ENCODE results near the gene DTNB.

Gene DTNB

DNA sequence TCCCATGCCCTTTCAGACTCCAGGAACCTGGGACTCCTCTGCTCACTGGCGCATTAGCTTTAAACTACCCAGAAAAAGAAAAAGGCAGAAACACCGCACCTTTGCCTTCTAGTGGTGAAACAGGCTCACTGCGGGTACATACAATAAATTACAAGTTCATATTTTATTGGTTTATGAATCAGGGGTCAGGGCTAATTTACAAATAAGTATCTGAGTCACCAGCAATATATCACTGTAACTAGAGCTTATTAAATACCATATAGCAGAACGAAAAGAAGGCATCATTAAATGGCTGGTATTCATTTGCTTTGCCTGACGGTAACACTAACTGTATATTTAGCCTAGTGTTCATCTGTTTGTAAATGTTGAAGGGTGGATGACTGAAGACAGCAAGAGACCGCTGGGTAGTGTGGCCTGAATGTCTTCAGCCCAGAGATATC, 26.9 kb upstream of the DTNB start:
- Histone ChIP-seq H3K36me3 (no peaks in the 10 kb centered on the region), H3K27ac (no peak overlapping the region), H3K4me3 (ENCODE audit: low read depth, low read length) (no peak overlapping the region), H3K9me3 (ENCODE audit: severe bottlenecking) (peaks cover 4% of the 10 kb centered on the region), H3K27me3 (ENCODE audit: insufficient read depth, low read depth, severe bottlenecking) (no peaks in the 10 kb centered on the region)
- peak; percentile 40 for DNase-seq
- TF ChIP-seq, protein P1, sequence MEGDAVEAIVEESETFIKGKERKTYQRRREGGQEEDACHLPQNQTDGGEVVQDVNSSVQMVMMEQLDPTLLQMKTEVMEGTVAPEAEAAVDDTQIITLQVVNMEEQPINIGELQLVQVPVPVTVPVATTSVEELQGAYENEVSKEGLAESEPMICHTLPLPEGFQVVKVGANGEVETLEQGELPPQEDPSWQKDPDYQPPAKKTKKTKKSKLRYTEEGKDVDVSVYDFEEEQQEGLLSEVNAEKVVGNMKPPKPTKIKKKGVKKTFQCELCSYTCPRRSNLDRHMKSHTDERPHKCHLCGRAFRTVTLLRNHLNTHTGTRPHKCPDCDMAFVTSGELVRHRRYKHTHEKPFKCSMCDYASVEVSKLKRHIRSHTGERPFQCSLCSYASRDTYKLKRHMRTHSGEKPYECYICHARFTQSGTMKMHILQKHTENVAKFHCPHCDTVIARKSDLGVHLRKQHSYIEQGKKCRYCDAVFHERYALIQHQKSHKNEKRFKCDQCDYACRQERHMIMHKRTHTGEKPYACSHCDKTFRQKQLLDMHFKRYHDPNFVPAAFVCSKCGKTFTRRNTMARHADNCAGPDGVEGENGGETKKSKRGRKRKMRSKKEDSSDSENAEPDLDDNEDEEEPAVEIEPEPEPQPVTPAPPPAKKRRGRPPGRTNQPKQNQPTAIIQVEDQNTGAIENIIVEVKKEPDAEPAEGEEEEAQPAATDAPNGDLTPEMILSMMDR (IDR thresholded peaks at IDR 0.05; ENCODE audit: low read depth, low read length), result peak; percentile 66

DNA sequence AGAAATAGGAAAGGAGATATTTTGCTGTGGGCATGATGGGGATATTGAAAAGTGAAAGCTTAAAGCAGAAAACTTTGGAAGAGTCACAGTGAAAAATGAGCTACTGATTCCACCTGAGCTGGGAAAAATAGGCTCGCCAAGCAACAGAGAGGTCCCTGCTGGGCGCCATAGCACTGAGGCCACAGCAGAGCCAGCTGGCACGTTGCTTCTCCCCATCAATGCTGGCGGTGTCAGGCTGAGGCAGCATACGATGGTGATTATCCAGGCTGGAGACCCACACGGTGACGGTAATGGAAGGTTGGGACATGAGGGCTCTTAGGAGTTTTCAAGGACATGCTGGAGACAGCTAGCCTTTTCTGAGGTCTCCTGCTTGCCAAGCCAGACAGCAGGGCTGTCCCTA, 25.8 kb upstream of the DTNB start:
- DNase-seq, result no peak
- Histone ChIP-seq H3K9me3 (ENCODE audit: severe bottlenecking) (no peaks in the 10 kb centered on the region), H3K36me3 (no peaks in the 10 kb centered on the region), H3K27ac (no peak overlapping the region), H3K27me3 (ENCODE audit: insufficient read depth, low read depth, severe bottlenecking) (no peaks in the 10 kb centered on the region), H3K4me3 (ENCODE audit: low read depth, low read length) (no peak overlapping the region)
- TF ChIP-seq, protein P1 (IDR thresholded peaks at IDR 0.05; ENCODE audit: low read depth, low read length), result no peak

DNA sequence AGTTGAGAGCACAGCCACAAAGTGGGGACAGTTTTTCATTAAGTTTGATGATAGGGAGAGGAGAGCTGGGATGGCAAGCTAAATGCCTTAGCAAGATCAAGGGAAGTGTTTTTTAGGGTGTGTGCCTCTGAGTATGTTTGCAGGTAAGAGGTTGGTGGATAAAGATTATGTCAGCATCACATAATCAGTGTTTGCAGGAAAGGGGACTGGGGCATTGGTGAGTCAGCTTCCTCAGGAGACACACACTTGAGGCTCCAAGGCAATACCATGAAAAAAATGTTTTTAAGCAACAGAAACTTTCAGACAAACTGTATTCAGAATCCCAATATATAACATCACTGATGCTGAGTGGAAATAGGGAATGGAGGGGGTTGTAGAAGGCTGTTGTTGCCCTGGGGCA, 25.4 kb upstream of the DTNB start:
- no peaks in the 10 kb centered on the region for H3K36me3 ChIP-seq
- DNase-seq, result no peak
- H3K27ac ChIP-seq, result no peak overlapping the region
- TF ChIP-seq, protein P1 (IDR thresholded peaks at IDR 0.05; ENCODE audit: low read depth, low read length), result no peak
- H3K9me3 ChIP-seq (ENCODE audit: severe bottlenecking), result no peaks in the 10 kb centered on the region
- no peak overlapping the region for H3K4me3 ChIP-seq (ENCODE audit: low read depth, low read length)
- no peaks in the 10 kb centered on the region for H3K27me3 ChIP-seq (ENCODE audit: insufficient read depth, low read depth, severe bottlenecking)

DNA sequence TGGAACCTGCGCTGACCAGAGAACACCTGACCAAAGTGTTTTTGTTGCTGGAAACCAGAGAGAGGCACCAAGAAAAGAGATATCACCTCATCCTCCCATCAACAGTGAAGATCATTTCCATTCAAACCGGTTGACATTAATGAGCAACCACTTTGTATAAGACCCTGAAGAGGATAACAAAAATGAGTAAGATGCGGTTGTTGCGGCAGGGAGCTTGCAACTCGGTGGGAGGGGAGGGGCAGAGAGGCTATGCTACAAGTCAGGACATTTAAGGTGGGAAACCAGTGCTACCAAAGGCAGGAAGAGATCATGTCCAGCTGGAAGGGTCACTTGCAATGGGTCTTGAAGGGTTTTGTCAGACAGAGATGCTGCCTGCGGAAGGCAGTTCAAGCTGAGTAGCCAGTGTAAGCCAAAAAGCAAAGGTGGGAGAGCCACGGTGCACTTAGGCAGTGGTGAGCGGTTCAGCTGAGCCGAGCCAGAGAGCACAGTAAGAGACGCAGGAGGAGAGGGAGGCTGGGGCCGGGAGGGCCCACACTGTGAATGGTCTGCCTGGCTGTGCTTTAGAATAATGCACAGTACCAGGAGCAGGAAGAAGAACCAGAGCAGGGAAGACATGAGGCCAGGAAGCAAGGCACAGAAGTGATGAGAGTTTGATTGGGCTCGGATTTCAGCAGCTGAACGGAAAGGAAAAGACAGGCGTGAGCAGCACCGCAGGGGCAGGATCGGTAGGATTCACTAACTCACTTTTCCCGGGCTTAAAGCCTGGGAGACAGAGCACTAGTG, 24.4 kb upstream of the DTNB start:
- Histone ChIP-seq H3K4me3 (ENCODE audit: low read depth, low read length) (no peak overlapping the region), H3K9me3 (ENCODE audit: severe bottlenecking) (no peaks in the 10 kb centered on the region), H3K27ac (no peak overlapping the region), H3K36me3 (no peaks in the 10 kb centered on the region), H3K27me3 (ENCODE audit: insufficient read depth, low read depth, severe bottlenecking) (no peaks in the 10 kb centered on the region)
- TF ChIP-seq, protein P1 (IDR thresholded peaks at IDR 0.05; ENCODE audit: low read depth, low read length), result no peak
- no peak for DNase-seq

DNA sequence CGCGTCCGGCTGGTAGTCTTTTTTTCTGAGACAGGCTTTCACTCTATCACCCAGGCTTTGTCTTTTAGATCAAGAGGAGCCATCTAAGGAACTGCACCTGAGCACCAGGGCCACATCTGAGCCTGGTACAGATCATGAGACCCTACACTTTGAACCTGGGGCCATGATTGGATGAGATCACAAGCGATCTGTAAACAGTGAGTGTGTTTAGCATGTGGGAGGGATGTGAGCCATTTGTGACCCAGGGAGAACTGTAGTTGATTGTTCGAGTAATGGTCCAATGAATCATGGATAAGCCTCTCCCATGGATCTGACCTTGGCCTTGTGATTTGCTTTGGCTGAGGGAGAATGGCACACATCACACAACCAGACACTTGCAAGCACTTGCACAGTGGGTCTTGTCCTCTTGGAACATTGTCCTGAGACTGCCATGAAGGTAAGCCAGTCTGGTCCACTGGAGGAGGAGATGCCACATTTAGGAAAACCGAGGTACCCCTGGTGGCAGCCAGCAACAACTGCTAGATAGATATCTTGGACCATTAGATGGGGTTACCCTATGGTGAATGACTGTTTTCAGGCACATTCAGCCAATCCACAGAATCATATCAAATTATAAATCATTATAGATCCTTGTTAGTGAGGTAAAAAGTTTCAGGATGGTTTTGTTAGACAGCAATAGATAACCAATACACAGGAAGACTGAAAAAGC, 19.5 kb upstream of the DTNB start:
- Histone ChIP-seq H3K4me3 (ENCODE audit: low read depth, low read length) (no peak overlapping the region), H3K27me3 (ENCODE audit: insufficient read depth, low read depth, severe bottlenecking) (no peaks in the 10 kb centered on the region), H3K9me3 (ENCODE audit: severe bottlenecking) (no peaks in the 10 kb centered on the region), H3K36me3 (no peaks in the 10 kb centered on the region), H3K27ac (no peak overlapping the region)
- TF ChIP-seq, protein P1 (IDR thresholded peaks at IDR 0.05; ENCODE audit: low read depth, low read length), result no peak
- no peak for DNase-seq
